ENCODE data around the gene DAGLA.
A peak's percentile ranks its signal among the peaks of the same experiment; 100 is the strongest.
"Not testable (repeated sequence)": the region's sequence is repeated elsewhere in the genome, so short reads cannot be mapped to it uniquely, and the experiment has no call there.

The DAGLA gene

DNA sequence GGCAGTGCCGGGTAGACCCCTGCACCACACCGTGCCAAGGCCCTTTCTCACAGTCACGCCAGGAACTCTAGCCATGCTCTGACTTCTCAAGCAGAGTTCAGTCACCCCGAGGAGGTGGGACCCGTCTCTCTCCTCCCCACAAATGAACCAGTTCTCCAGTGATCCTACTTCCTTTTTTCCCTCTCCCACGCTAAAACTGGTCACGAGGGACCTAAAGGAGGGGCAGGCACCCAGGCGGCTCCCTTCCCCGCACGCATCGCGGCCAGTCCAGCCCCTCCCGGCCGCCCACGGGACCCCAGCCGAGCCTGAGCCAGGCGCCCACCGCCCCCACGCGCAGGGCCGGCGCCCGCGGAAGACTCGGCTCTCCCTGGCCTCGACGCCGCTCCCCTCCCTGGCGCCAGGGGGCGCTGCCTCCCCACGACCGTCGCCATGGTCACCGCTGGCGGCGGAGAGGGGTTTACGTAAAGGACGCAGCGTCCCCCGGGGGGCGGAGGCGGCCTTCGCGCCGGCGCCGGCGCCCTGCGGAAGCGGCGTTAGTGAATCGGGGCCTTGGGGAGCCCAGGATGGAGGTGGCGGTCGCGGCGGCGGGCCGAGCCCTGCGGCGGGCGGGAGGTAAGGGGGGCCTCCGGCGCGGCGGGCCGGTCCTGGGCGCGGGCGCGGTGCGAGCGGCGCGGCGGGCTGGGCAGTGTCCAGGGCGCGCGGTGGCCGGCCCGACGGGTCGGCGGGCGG lies at the start of gene DAGLA:
Gene DAGLA, plus strand, starts transcription at position 499 of the 729 bp plus-strand sequence. CDS start 39,765 bp downstream, outside the sequence.
- DNase-seq = peak; percentile 77 to 79

DNA sequence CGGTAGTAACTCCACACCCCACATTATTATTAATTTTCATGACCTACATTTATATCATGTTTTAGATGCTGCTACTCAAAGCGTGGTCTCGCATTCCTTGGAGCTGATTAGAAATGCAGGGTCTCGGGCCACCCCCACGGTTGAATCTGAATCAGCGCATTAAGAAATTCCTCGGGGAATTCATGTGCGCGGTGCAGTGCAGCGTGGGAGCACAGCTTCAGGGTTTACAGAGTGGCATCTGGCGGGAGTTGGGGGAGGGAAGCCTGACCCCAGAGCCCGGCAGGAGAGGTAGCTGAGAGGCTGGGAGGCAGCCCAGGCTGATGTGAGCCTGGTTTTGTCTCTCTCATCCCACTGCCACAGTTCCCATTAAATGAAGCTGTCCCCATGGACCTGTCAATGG lies 48.1 kb upstream of the DAGLA start:
- DNase-seq = no peak

DNA sequence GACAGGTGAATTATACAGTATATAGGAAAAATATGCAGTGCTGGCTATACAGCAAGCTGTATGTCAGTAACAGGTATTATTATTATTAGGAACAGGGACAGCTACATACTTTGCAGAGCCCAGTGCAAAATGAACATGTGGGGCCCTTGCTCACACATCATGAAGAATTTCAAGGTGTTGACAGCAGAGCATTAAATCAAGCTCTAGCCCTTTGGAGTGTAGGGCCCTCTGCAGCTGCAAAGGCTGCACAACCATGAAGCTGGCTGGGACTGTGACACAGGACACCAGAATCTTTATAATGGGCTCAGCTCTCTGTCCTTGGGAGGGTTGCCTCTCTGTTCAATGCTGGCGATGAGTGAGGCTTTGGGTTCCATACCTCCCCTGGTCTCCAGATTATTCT lies 44.9 kb upstream of the DAGLA start:
- DNase-seq = no peak

DNA sequence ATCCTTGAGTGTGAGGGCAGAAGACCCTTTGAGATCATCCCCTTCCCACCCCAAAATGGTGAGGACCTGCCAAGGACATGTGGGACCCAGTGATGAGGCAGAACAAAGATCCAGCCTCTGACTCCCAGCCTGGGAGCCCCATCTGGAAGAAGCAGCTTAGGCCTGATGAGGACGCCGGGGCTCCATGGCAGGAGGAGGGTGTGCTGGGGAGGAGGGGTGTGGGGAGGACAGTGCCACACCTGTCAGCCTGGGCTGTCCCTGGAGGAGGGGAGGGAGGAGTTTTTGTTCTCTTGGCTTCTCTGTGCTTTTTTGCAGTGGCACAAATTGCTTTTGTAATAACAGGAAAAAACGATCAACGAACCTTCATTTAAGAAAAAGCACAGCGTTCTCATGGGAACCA lies 44.4 kb upstream of the DAGLA start:
- DNase-seq = no peak

GRCh38 chr11:61636676-61637075 lies 43.5 kb upstream of the DAGLA start:
- no peak for DNase-seq

- DNase-seq = no peak
These were observed 42.9 kb upstream of the DAGLA start for GRCh38 chr11:61637277-61637676.

- DNase-seq = no peak
These were observed 40.3 kb upstream of the DAGLA start for GRCh38 chr11:61639816-61640443.

DNA sequence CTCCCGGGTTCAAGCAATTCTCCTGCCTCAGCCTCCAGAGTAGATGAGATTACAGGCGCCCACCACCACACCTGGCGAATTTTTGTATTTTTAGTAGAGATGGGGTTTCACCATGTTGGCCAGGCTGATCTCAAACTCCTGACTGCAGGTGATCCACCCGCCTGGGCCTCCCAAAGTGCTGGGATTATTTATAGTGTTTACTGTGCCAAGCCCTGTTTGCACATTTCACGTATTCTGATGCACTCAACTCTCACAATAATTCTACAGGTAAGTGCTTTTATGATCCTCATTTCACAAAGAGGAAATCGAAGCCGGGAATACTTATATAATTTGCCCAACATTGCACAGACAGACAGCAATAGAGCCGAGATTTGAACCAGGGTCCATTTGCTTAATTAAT lies 38.0 kb upstream of the DAGLA start:
- DNase-seq = no peak

GRCh38 chr11:61645179-61645868 lies 34.9 kb upstream of the DAGLA start:
- DNase-seq = no peak

DNA sequence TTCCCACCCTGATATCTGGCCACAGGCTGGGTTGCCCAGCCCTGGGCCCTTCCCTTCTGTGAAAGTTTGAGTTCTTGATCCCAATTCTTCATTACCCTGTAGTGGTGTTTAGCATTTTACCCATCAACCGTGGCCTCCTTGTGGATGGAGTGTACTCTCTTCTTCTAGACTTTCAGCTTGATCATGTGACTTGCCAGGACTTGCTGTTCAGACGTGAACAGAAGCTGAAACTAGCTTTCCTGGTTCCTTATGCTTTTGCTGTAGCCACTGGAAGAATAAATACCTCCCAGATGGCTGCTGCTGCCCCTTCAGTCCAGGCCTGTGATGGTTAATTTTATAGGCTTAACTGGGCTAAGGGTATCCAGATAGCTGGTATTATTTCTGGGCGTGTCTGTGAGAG lies 32.7 kb upstream of the DAGLA start:
- DNase-seq = no peak

DNA sequence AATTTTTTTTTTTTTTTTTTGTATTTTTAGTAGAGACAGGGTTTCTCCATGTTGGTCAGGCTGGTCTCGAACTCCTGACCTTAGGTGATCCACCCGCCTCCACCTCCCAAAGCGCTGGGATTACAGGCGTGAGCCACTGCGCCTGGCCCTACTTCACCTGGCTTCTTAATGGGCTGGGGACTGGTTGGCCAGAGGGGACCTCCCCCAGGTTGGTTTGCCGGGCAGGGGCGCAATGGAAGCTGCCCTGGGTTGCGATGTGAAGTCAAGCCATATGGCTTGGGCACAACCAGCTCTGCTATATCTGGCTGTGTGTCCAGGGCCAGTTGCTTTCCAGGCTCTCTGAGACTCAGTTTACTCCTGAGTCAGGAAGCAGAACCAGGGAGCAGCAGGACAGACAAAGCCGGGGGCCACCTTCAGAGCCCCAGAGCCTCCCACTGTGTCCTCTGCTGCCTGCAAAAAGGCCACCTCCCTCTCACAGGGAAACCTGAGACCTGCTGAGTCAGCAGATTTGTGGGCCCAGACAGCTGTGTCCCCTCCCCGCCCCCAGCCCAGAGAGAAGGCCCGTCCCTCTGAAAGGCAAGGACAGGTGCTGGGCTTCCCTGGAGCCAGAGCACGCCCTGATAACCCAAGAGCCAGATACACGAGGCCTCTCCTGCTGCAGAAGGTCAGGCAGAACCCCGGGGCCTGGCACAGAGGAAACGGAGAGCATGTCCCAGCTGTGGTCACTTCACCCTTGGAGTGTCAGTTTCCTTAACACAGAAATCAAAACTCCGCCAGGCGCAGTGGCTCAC lies 29.2 kb upstream of the DAGLA start:
- no peak for DNase-seq

GRCh38 chr11:61652135-61652534 lies 28.1 kb upstream of the DAGLA start:
- no peak for DNase-seq

- no peak for DNase-seq
These were observed 25.8 kb upstream of the DAGLA start for GRCh38 chr11:61654397-61654829.

DNA sequence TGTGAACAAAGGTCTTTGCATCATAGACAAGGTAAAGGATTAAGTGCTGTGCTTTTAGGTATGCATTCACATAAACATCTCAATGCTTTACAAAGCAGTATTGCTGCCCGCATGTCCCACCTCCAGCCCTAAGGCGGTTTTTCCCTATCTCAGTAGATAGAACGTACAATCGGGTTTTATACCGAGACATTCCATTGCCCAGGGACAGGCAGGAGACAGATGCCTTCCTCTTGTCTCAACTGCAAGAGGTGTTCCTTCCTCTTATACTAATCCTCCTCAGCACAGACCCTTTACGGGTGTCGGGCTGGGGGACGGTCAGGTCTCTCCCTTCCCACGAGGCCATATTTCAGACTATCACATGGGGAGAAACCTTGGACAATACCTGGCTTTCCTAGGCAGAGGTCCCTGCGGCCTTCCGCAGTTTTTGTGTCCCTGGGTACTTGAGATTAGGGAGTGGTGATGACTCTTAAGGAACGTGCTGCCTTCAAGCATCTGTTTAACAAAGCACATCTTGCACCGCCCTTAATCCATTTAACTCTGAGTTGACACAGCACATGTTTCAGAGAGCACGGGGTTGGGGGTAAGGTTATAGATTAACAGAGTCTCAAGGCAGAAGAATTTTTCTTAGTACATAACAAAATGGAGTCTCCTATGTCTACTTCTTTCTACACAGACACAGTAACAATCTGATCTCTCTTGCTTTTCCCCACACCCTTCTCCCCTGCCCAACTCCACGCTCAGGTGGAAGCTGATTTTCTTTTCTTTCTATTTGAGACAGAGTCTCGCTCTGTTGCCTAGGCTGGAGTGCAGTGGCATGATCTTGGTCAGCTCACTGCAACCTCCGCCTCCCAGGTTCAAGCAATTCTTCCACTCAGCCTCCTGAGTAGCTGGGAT lies 24.7 kb upstream of the DAGLA start:
- not testable (repeated sequence) for DNase-seq

DNA sequence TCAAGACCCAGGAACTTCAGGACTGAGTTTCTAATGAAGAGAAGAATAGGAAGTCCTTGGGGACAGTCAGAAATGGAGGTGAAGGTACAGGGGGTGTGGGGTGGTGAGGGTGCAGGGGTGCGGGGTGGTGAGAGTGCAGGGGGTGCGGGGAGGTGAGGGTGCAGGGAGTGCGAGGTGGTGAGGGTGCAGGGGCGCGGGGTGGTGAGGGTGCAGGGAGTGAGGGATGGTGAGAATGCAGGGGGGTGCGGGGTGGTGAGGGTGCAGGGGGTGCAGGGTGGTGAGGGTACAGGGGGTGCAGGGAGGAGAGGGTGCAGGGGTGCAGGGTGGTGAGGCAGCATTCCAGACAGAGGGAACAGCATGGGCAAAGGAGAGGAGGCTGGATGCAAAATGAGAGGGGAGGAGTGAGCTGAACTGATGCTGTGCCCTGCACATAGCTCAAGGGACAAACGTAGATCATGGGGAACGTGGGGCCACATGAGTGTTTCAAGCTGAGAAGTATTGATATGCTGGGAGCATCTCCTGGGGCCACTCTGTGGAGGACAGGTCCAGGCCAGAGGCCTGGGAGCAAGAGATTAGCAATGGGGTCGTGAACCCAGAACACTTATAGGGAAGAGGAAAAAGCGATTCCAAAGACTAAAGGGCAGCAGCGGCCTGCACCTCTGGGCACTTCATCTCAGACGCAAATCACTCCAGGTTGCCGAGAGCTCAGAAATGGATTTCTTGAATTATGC lies 23.7 kb upstream of the DAGLA start:
- no peak for DNase-seq

- no peak for DNase-seq
These were observed 22.5 kb upstream of the DAGLA start for GRCh38 chr11:61657566-61658290.

DNA sequence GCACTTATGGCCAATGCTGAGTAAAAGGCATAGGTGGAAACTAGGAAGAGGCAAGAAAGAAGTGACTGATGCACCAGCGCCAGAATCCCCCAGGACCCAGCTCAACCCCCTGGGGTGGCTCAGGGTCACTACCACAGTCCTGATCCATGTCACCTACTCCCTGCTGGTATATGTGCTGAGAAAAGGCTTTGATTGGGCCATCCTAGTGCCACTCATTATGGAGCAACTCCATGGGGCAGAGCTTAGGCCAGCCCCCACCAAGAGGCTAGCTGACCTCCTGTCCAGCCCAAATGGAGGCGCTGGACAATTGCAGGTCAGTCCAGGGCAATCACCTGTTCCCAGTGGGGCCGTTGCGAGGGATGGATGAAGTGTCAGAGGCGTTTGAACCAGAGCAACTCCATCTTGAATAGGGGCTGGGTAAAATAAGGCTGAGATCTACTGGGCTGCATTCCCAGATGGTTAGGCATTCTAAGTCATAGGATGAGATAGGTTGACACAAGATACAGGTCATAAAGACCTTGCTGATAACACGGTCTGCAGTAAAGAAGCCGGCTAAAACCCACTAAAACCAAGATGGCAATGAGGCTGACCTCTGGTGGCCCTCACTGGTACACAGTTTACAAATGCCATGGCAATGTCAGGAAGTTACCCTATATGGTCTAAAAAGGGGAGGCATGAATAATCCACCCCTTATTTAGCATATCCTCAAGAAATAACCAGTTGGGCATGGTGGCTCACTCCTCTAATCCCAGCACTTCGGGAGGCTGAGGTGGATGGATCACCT lies 20.6 kb upstream of the DAGLA start:
- no peak for DNase-seq

DNA sequence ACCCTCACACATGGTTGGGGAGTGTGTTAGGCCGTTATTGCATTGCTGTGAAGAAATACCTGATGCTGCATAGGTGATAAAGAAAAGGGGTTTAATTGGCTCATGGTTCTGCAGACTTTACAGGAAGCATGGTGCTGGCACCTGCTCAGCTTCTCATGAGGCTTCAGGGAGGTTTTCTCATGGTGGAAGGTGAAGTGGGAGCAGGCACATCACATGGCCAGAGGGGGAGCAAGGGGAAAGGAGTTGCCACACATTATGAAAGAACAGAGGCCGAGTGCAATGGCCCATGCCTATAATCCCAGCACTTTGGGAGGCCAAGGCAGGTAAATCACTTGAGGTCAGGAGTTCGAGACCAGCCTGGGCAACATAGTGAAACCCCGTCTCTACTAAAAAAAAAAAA lies 19.2 kb upstream of the DAGLA start:
- not testable (repeated sequence) for DNase-seq

DNA sequence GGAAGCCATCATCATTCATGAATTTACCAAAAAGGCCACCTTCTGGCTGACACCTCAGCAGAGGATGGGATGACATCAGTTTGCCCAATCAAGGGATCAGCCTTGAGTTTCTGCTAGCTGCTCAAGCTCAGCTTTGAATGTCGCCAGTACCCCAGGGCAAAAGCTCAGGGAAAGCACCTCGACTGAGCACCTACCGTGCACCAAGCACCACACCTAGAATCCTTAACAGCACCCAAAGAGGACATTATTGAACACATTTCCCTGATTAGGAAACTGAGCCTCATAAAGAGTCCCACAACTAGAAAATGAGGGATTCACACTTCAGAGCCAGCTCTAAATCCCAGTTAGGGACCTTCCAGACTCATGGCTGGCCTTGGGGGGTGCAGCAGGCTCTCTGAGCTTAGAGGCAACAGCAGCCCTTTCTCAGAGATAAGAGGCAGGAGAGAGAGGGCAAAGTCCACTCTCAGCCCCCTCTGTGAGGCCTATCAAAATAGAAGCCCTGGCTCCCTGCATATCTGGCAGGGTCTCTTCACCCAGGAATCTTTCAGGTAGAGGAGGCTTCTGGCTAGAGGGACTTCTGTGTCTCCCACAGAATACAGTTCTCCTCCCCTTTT lies 13.4 kb upstream of the DAGLA start:
- DNase-seq = no peak

All from stimulated activated CD4-positive, alpha-beta T cell treated with anti-CD3 and anti-CD28 coated beads, Interleukin-2, amount 100 ng/mL, for 24 hours (primary cell).